Measurements from ENCODE around the gene HMCN2.

DNA sequence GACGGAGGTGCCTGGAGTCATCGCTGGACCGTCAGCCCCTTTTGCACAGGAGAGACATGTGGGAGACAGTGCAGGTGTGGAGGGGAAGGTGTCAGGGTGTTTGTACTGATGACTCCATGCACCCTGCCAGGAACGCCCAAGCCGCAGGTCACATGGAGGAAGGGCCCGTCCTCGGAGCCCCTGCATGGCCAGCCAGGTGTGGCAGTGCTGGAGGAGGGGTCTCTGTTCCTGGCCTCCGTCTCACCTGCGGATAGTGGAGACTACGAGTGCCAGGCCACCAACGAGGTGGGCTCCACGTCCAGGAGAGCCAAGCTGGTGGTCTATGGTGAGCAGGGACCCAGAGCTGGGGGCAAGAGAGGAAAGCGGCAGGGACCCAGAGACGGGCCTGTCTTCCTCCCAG lies 81.5 kb downstream of the HMCN2 start:
- TF ChIP-seq, protein P1, sequence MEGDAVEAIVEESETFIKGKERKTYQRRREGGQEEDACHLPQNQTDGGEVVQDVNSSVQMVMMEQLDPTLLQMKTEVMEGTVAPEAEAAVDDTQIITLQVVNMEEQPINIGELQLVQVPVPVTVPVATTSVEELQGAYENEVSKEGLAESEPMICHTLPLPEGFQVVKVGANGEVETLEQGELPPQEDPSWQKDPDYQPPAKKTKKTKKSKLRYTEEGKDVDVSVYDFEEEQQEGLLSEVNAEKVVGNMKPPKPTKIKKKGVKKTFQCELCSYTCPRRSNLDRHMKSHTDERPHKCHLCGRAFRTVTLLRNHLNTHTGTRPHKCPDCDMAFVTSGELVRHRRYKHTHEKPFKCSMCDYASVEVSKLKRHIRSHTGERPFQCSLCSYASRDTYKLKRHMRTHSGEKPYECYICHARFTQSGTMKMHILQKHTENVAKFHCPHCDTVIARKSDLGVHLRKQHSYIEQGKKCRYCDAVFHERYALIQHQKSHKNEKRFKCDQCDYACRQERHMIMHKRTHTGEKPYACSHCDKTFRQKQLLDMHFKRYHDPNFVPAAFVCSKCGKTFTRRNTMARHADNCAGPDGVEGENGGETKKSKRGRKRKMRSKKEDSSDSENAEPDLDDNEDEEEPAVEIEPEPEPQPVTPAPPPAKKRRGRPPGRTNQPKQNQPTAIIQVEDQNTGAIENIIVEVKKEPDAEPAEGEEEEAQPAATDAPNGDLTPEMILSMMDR (IDR thresholded peaks at IDR 0.05): no peak
- TF ChIP-seq, protein P2, sequence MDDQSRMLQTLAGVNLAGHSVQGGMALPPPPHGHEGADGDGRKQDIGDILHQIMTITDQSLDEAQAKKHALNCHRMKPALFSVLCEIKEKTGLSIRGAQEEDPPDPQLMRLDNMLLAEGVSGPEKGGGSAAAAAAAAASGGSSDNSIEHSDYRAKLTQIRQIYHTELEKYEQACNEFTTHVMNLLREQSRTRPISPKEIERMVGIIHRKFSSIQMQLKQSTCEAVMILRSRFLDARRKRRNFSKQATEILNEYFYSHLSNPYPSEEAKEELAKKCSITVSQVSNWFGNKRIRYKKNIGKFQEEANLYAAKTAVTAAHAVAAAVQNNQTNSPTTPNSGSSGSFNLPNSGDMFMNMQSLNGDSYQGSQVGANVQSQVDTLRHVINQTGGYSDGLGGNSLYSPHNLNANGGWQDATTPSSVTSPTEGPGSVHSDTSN (IDR thresholded peaks at IDR 0.05): no peak
- TF ChIP-seq, protein P3, sequence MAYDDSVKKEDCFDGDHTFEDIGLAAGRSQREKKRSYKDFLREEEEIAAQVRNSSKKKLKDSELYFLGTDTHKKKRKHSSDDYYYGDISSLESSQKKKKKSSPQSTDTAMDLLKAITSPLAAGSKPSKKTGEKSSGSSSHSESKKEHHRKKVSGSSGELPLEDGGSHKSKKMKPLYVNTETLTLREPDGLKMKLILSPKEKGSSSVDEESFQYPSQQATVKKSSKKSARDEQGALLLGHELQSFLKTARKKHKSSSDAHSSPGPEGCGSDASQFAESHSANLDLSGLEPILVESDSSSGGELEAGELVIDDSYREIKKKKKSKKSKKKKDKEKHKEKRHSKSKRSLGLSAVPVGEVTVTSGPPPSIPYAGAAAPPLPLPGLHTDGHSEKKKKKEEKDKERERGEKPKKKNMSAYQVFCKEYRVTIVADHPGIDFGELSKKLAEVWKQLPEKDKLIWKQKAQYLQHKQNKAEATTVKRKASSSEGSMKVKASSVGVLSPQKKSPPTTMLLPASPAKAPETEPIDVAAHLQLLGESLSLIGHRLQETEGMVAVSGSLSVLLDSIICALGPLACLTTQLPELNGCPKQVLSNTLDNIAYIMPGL (CRISPR knock-in tag; IDR thresholded peaks at IDR 0.05; ENCODE audit: borderline replicate concordance): no peak
- TF ChIP-seq SREBF2 (IDR thresholded peaks at IDR 0.05): no peak
- no peak for TF ChIP-seq FOXS1 (CRISPR knock-in tag; IDR thresholded peaks at IDR 0.05)
- TF ChIP-seq NPAS2 (CRISPR knock-in tag; IDR thresholded peaks at IDR 0.05; ENCODE audit: borderline replicate concordance): no peak
